ENCODE data around the gene ZNF212.

Gene ZNF212

GRCh38 chr7:149239345-149240143 is at the start of gene ZNF212:
ZNF212 (plus strand) TSS chr7:149239651; CDS start chr7:149239779, 128 bp downstream.
- peak; percentile 95 for DNase-seq

- no peak for DNase-seq
These were observed 47.6 kb upstream of the ZNF212 start for GRCh38 chr7:149191851-149192250.

- DNase-seq, result no peak
These were observed 44.7 kb upstream of the ZNF212 start for GRCh38 chr7:149194799-149195179.

DNA sequence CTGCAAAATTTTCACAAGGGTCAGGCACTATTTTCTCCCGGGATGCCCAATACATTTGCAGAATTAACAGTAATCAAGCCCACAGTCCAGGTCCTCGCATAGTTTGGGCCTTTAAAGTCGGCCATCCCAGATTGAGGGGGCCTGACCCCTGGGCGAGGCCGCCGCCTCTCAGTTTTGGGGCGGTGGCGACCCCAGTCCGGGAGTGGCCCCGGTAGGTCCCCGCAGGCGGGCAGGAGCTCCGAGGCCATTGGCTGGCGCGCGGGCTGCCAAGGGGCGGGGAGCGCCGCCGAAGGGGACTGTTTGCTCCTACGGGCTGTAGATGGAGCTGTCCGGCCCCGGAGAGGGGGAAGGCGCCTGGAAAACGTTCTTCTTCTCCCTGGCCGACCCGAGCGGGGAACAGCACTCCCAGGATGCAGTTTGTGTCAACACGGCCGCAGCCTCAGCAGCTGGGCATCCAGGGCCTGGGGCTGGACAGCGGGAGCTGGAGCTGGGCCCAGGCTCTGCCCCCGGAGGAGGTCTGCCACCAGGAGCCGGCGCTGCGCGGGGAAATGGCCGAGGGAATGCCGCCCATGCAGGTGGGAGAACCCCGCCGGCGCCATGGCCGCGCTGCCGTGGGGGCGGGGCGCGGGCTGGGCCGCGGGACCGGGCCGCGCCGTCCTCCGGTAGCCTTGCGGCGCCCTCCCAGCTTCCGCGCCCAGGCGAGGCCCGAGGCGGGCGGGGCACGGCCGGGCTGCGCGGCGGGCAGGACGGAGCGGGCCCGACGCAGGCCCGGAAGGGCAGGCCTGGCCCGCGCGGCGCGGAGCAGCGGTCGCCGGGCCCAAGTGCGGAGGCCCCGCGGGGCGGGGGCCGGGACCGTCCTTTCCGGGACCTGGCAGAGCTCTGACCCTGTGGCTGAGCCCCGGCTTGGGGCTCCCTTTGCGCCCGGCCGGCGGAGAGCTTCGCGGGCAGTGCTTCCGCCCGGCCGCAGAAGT is 44.0 kb upstream of the ZNF212 start, which contains the start of gene ZNF282:
Gene ZNF282 (plus strand): TSS at position 367 of the 971 bp plus-strand sequence. CDS start 44 bp downstream, at position 411.
- peak; percentile 85 for DNase-seq

GRCh38 chr7:149196151-149196704 is 43.2 kb upstream of the ZNF212 start:
- no peak for DNase-seq

DNA sequence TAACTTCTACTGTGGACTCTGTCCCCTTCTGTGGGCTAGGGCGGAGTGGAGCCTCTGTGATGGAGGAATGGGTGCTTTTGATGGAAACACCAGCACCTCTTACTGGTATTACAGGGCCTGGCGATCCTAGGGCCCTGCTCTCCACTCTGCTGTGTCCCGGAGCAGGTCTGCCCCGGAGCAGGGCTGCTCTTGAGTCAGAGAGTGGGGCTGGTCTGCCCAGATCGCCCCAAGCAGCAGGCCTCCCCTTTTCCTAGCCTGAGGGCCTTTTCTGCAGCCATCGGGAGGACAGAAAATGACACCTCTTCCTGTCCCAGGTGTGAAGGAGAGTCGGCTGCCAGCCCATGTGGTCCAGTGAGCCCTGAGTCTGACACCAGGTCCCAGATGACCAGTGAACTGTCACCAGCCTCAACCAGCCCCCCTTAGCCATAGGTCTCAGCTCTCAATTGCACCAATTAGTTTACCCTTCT is 42.7 kb upstream of the ZNF212 start:
- DNase-seq, result peak; percentile 20

GRCh38 chr7:149197675-149198074 is 41.8 kb upstream of the ZNF212 start:
- no peak for DNase-seq

GRCh38 chr7:149198161-149198816 is 41.2 kb upstream of the ZNF212 start:
- no peak for DNase-seq

DNA sequence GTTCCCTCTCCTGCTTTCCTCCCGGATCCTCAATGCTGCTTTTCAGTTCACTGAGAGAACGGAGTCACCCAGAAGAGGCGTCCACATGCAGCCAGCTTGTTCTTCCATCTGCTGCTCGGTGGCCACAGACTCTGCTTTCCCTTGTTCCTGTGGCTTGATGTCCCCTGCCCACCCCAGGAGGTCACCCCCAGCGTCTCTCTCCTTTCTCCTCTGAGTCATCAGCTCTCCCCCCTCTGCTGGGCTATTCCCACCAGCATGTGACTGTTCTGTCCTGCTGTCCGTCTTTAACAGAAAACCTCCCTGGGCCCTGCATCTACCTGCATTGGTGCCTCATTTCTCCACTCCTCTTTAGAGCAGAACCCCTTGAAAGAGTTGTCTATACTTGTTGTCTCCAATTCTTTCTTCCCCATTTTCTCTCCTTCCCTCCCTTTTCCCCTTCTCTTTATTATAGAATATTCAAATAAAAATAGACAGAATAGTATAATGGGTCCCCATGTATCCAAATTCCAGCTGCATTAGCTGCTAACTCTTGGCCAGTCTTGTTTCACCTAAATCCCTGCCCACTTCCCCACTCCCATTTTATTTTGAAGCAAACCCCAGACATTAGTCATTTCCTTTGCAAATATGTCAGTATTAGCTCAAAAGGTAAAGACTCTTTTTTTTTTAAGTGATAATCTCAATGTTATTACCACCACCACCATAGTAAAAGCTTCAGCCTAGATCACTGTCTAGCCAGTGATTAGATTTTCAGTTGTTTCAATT is 40.0 kb upstream of the ZNF212 start:
- DNase-seq, result no peak

GRCh38 chr7:149202831-149203231 is 36.6 kb upstream of the ZNF212 start:
- peak; percentile 83 for DNase-seq

DNA sequence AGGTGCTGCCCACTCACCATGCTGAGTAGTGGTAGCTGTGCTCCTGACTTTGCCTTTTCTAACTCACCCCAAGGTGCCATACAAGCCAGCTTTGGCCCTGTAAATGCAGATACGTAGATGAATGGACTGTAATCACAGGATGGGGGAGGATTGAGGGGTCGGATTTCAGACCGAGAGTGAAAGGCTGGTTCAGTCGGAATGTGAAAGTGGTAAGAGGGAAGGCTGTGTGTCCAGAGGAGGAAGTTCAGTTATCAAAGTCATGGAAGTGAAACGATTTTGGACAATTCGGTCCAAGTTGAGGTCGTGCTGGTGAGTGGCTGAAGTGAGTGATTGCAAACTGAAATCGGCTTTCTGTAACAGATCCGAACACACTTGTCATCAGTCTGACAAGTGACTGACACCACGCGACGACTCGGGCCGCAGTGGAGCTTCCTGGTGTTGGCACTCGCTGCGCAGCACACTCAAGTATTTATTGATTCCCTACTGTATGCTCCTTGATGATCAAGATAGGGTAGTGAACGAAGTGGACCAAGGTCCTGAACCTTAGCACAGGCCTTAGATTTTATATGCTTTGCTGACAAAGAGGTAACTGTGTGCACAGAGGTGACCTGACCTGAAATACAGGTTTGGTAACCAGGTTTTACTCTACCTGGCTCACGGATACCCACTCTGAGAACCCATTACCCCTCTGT is 33.6 kb upstream of the ZNF212 start:
- no peak for DNase-seq

DNA sequence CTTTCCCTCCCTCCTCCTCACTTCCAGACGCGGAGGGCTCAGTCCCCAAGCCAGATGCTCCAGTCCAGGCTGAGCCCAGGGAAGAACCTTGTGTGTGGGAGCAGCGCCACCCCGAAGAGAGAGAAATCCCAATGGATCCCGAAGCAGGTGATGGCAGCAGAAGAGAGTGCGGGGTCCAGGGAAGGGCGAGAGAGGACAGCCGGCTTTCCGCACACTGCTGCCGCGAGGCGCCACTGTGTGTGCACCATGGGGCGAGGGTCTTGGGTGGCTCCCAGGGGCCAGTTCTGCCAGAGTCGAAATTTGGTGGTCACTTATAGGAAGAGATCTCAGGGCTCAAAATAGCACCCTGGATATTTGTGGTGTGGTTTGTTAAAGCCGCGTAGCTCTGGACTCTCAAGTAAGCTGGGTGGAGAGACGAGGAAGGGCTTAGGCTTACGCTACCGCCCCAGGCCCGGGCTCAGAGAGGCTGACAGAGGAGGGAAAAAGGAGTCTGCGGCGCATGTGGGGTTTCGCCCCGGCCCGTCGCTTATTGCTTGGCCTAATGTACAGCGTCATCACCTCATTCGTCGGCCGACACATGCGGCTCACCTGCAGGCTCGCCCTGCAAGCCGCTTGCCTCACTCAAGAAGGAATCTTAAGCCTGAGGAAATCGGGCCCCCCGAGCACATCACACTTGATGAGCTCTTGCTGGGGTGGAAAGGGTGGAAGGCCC is 32.0 kb upstream of the ZNF212 start:
- no peak for DNase-seq

GRCh38 chr7:149209518-149210269 is 29.8 kb upstream of the ZNF212 start:
- peak; percentile 89 for DNase-seq

- DNase-seq, result no peak
These were observed 28.9 kb upstream of the ZNF212 start for GRCh38 chr7:149210551-149210950.

- DNase-seq, result no peak
These were observed 25.3 kb upstream of the ZNF212 start for GRCh38 chr7:149214020-149214720.

GRCh38 chr7:149216402-149216801 is 23.0 kb upstream of the ZNF212 start:
- no peak for DNase-seq

DNA sequence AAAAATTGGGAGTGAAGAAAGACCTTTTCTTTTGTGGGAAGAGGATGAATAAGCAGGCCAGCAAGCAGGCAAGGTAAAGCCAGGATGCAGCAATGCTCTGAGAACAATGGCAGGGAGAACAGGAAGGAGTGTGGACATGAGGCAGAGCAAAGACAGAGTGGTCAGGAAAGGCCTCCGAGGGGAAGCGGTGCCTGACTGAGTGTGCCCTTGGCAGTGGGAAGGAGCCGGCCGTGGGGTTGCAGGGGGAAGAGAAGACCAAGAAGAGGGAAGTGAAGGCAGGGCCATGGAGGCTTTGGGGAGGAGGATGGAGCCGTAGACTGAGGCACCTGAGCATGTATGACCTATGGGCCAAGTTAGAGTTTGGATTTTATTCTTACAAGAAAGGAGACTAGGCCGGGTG is 21.9 kb upstream of the ZNF212 start:
- no peak for DNase-seq

DNA sequence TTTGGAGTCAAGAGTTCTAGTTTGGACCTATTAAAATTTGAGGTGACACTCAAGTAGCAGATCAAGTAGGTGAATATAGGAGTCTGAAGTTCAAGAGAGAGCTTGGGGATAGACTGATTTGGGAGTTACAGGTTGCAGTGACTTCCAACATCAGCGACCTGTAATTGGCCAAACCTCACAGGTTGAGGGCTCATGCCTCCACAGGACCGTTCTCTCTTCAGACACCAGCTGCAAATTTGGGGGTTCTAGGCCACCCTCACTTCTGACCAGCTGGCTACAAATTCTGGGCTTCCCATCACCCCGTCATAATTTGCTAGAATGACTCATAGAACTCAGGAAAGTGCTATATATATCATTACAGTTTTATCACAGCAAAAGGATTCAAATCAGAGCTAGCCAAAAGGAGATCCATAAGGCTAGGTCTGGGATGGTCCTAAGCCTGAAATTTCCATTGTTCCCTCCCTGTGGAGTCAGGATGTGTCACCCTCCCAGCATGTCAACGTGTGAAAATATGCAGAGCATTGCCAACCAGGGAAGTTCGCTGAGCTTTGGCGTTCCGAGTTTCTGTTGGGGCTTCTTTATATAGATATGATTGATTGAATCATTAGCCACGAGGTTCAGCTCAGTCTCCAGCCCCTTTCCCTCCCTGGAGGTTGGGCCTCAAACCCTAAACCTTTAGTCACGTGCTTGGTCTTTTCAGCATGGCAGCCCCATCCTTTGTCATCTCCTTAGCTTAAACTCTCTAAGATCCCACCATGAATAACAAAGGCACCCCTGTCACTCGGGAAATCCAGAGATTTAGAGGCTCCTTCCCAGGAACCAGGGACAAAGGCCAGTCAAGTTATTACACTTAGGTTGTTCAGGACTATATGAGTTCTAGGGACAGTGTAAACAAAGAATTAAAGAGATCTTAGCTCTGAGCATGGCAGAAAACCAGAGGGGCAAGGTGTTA is 20.7 kb upstream of the ZNF212 start:
- no peak for DNase-seq
